Thyroid gland (tissue), 4 donors: ENCODE results near the gene MRGPRG. TPM values are rescaled to one million over a fixed set of nuclear protein-coding genes. Genes with fewer than 3 reads are reported as not detected.

Experiments
- DNase-seq, 2 donors: peaks; one replicate each; pipeline ENCODE4 v3.0.0-alpha.2; 2019
- H3K27ac ChIP-seq, 3 donors: fragments of 200-600 bp; sonication (generic); 1 replicate in 2 of 3; 2 replicates in 1 of 3; pipeline ENCODE4 v1.5.1; 2016 to 2019; ENCODE audit warnings: mild to moderate bottlenecking in 1 of 3, moderate library complexity in 1 of 3
- H3K27me3 ChIP-seq: fragments of 200-600 bp; sonication (generic); one replicate; pipeline ENCODE4 v1.5.1; 2019
- H3K36me3 ChIP-seq, 2 donors: fragments of 200-600 bp; sonication (generic); one replicate each; pipeline ENCODE4 v1.5.1; 2016 to 2019
- H3K4me1 ChIP-seq, 2 donors: fragments of 200-600 bp; sonication (generic); one replicate each; pipeline ENCODE4 v1.5.1; 2017 to 2019
- H3K4me3 ChIP-seq, 3 donors: fragments of 200-600 bp; sonication (generic); replicated peaks in 1 of 3; 1 replicate in 2 of 3; 2 replicates in 1 of 3; pipeline ENCODE4 v1.5.1; 2016; ENCODE audit warnings: mild to moderate bottlenecking in 1 of 3
- H3K9me3 ChIP-seq: fragments of 200-600 bp; sonication (generic); one replicate; pipeline ENCODE4 v1.5.1; 2017
- POLR2A ChIP-seq, 2 donors: fragments of 450-650 bp; IDR thresholded peaks; one replicate each; pipeline ENCODE4 v1.6.1; 2017; ENCODE audit warnings: antibody characterized with exemption in 2 of 2, mild to moderate bottlenecking in 2 of 2, moderate library complexity in 1 of 2
- WGBS, 2 donors: methylation state at CpG; one replicate each; pipeline ENCODE4 v1.1.5; 2017; 5-methylcytosine and 5-hydroxymethylcytosine counted together
- intact Hi-C: fragments of 100-400 bp; cut with DNase I; formaldehyde crosslinking; loops from one replicate; pipeline ENCODE4 v1.15.1; 2023
- total RNA-seq, 4 donors: library from RNA; depleted of rRNA; stranded (reverse); fragments of >200 nt; gene quantifications; one replicate each; pipeline ENCODE4 v1.2.3, GENCODE V29; 2016
- TF ChIP-seq, protein P1 (sequence below), 6 experiments: fragments of 200-600 bp in 3 of 6; fragments of 450-650 bp in 3 of 6; sonication (generic) in 3 of 6; IDR thresholded peaks; one replicate each; pipeline ENCODE4 v1.5.1; 2016 to 2019; ENCODE audit warnings: antibody characterized with exemption in 6 of 6, mild to moderate bottlenecking in 2 of 6, inconsistent platforms in 1 of 6, moderate library complexity in 1 of 6

Gene MRGPRG
- total RNA-seq, 4 donors from 2014 or later = not detected

DNA sequence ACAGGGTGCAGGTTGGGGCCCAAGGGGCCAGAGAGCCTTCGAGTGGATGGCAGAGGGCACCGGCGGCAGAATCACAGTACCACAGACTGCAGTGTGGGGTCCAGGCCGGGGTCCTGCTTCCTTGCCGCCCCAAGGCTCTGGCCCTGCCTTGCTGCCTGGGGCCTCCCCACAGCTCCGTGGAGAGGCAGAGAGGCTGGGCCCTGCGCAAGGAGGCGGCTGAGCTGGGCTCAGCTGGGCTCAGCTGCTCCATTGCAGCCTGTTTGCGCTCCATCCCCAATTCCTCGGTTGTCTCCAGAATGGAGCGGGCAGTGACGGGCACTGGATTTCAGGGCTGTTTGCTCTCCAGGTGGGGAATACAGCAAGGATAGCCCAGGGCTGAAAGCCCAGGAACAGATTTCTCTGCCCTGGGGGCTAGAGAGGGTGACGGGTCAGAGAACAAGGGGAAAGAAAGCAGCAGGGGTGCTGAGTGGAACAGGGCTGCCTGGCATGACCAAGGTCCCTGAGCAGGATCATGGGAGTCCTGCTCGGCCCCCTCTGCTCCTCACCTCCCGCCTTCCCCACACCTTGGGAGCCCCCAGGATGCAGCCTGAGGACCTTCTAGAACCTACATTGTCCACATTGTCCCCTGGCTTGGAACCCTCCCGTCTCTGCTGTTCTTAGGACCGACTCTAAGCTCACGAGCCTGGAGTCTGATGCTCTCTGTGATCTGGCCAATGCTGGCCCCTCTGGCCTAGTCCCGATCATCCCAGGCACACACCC, 18.9 kb downstream of the MRGPRG start:
- H3K27me3 ChIP-seq = no peaks in the 10 kb centered on the region
- no peak for DNase-seq
- no peak overlapping the region for H3K27ac ChIP-seq
- intact Hi-C loops = no loop called here
- TF ChIP-seq, protein P1, sequence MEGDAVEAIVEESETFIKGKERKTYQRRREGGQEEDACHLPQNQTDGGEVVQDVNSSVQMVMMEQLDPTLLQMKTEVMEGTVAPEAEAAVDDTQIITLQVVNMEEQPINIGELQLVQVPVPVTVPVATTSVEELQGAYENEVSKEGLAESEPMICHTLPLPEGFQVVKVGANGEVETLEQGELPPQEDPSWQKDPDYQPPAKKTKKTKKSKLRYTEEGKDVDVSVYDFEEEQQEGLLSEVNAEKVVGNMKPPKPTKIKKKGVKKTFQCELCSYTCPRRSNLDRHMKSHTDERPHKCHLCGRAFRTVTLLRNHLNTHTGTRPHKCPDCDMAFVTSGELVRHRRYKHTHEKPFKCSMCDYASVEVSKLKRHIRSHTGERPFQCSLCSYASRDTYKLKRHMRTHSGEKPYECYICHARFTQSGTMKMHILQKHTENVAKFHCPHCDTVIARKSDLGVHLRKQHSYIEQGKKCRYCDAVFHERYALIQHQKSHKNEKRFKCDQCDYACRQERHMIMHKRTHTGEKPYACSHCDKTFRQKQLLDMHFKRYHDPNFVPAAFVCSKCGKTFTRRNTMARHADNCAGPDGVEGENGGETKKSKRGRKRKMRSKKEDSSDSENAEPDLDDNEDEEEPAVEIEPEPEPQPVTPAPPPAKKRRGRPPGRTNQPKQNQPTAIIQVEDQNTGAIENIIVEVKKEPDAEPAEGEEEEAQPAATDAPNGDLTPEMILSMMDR (IDR thresholded peaks at IDR 0.05) = no peak
- TF ChIP-seq POLR2A (IDR thresholded peaks at IDR 0.05) = no peak
- H3K4me3 ChIP-seq = no peak overlapping the region
- 72 to 83% methylated on average over 10 to 19 of the region's 19 CpGs for WGBS, 2 donors
- no peaks in the 10 kb centered on the region for H3K36me3 ChIP-seq
- peaks cover 0 to 16% of the 10 kb centered on the region in 2 donors for H3K4me1 ChIP-seq
- H3K9me3 ChIP-seq = no peaks in the 10 kb centered on the region

DNA sequence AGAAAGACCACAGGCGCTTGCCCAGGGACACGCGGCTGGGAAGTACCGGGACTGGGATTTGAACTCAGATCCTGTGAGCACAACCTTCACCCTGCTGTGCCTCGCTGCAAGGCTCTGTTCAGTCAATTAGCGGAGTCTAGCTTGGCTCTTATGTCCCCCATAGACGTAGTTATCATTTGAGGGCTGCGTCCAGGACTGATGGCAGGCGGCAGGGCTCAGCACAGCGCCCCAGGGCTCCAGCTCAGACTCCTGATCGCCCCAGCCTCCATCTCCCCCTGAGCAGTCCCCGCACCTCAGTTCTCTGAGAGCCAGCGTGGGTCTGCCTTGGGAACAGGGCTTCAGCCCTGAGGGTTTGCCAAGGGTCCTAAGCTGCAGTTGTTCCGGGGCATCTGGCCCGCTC, 19.8 kb downstream of the MRGPRG start:
- intact Hi-C loops = no loop called here
- H3K4me1 ChIP-seq = peaks cover 0 to 11% of the 10 kb centered on the region in 2 donors
- WGBS, 2 donors = 93 to 94% methylated on average over 3 to 9 of the region's 15 CpGs
- TF ChIP-seq, protein P1 (IDR thresholded peaks at IDR 0.05) = no peak
- TF ChIP-seq POLR2A (IDR thresholded peaks at IDR 0.05) = no peak
- H3K4me3 ChIP-seq = no peak overlapping the region
- no peaks in the 10 kb centered on the region for H3K9me3 ChIP-seq
- H3K27ac ChIP-seq = no peak overlapping the region
- no peaks in the 10 kb centered on the region for H3K27me3 ChIP-seq
- no peak for DNase-seq
- H3K36me3 ChIP-seq = no peaks in the 10 kb centered on the region

- no peak for DNase-seq
- intact Hi-C loops = no loop called here
- TF ChIP-seq, protein P1 (IDR thresholded peaks at IDR 0.05) = no peak
- TF ChIP-seq POLR2A (IDR thresholded peaks at IDR 0.05) = no peak
- Histone ChIP-seq H3K36me3 (no peaks in the 10 kb centered on the region), H3K27me3 (no peaks in the 10 kb centered on the region), H3K9me3 (no peaks in the 10 kb centered on the region), H3K4me3 (no peak overlapping the region), H3K27ac (no peak overlapping the region), H3K4me1 (peaks cover 0 to 3% of the 10 kb centered on the region in 2 donors)
- WGBS, 2 donors = 76 to 83% methylated on average over 3 to 8 of the region's 8 CpGs
Observed at GRCh38 chr11:3197878-3198528, 20.6 kb downstream of the MRGPRG start.

DNA sequence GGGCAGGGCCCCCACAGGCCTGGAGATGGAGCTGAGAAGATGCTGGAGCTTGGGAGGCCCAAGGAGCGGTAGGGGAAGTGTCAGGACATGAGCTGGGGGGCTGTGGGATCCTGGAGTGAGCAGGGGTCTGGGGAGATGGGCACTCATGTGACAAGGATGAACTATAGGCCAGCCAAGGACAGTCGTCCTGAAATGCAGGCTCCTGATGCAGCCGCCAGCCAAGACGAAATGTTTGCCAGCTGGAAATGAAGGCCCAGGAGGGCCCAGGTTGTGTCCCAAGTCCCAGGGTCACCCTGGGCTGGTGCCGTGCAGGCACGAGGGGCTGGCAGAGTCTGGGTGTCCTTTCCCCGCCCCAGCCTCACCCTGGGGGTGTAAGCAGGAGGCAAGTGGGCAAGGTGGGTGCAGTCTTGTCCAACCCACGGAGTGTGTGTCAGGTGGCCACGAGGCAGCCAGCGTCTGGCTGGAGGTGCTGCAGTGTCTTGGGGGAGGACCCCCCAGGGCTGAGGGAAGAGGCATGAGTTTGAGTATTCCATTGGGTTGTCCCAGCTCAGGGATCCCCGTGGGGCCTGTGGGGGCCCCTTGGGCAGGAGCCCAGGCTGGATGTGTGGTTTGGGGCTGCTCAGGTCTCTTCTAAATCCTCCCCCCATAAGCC, 21.4 kb downstream of the MRGPRG start:
- Histone ChIP-seq H3K36me3 (no peaks in the 10 kb centered on the region), H3K4me3 (no peak overlapping the region), H3K27me3 (no peaks in the 10 kb centered on the region), H3K4me1 (no peaks in the 10 kb centered on the region), H3K27ac (no peak overlapping the region), H3K9me3 (no peaks in the 10 kb centered on the region)
- TF ChIP-seq, protein P1 (IDR thresholded peaks at IDR 0.05) = no peak
- TF ChIP-seq POLR2A (IDR thresholded peaks at IDR 0.05) = no peak
- WGBS, 2 donors = 79 to 87% methylated on average over 3 to 10 of the region's 11 CpGs
- intact Hi-C loops = no loop called here
- no peak for DNase-seq
